SK-N-SH (cell line): ENCODE results near the gene ERC2. TPM values are rescaled to one million over a fixed set of nuclear protein-coding genes. Genes with fewer than 3 reads are reported as not detected.

ENCODE experiments used
- CTCF ChIA-PET: fragments of 300-600, 350-600 bp; formaldehyde crosslinking; extraction: SDS; loops from one replicate; lab custom pipeline; 2021; lab: Yijun Ruan, JAX
- POLR2A ChIA-PET: fragments of 350-600 bp; sonication (Branson Sonifier 250); formaldehyde crosslinking; extraction: SDS; loops from one replicate; lab custom pipeline; 2020; ENCODE audit warnings: antibody characterized with exemption, inconsistent platforms; lab: Yijun Ruan, JAX
- DNase-seq: peaks from one replicate; pipeline ENCODE4 v3.0.0; 2012
- H2AFZ ChIP-seq: fragments of 200-600 bp; sonication (generic); 2 replicates; pipeline ENCODE4 v1.8.1; 2016; ENCODE audit warnings: antibody characterized with exemption, mild to moderate bottlenecking, low read depth
- H3F3A ChIP-seq: fragments of 200-600 bp; sonication (generic); replicated peaks from 2 replicates; pipeline ENCODE3; 2016; ENCODE audit warnings: antibody characterized with exemption, mild to moderate bottlenecking; ENCODE audit not compliant: insufficient read depth
- H3K27ac ChIP-seq, 2 experiments: fragments of 200-500 bp in 1 of 2; fragments of 200-600 bp in 1 of 2; sonication (Bioruptor generic) in 1 of 2; sonication (generic), shearing (Covaris generic) in 1 of 2; 2 replicates each; pipeline versions ENCODE4 v1.5.1 to v1.6.1; 2014 to 2016; ENCODE audit warnings: low read depth in 2 of 2, inconsistent platforms in 1 of 2, low read length in 1 of 2, mild to moderate bottlenecking in 1 of 2, mixed read lengths in 1 of 2
- H3K27me3 ChIP-seq: fragments of 200-600 bp; sonication (generic), shearing (Covaris generic); 2 replicates; pipeline ENCODE4 v1.6.1; 2016; ENCODE audit warnings: mixed run types; ENCODE audit not compliant: insufficient read depth
- H3K36me3 ChIP-seq, 2 experiments: fragments of 200-500 bp in 1 of 2; fragments of 200-600 bp in 1 of 2; sonication (Bioruptor generic) in 1 of 2; sonication (generic) in 1 of 2; replicated peaks in 1 of 2; 2 replicates each; pipeline versions ENCODE3 to v1.5.1; 2014 to 2016; ENCODE audit warnings: low read length in 1 of 2, mild to moderate bottlenecking in 1 of 2; ENCODE audit not compliant: insufficient read depth in 2 of 2, control insufficient read depth in 1 of 2
- H3K4me1 ChIP-seq, 2 experiments: fragments of 200-500 bp in 1 of 2; fragments of 200-600 bp in 1 of 2; sonication (Bioruptor generic) in 1 of 2; sonication (generic), shearing (Covaris generic) in 1 of 2; 2 replicates each; pipeline versions ENCODE4 v1.5.1 to v1.6.1; 2014 to 2016; ENCODE audit warnings: low read depth in 1 of 2, low read length in 1 of 2, mixed run types in 1 of 2; ENCODE audit not compliant: insufficient read depth in 2 of 2, control insufficient read depth in 1 of 2
- H3K4me2 ChIP-seq: fragments of 200-600 bp; sonication (generic), shearing (Covaris generic); 2 replicates; pipeline ENCODE4 v1.6.1; 2017; ENCODE audit warnings: mixed run types
- H3K4me3 ChIP-seq, 2 experiments: fragments of 200-500 bp in 1 of 2; fragments of 200-600 bp in 1 of 2; sonication (Bioruptor generic) in 1 of 2; sonication (generic), shearing (Covaris generic) in 1 of 2; 2 replicates each; pipeline versions ENCODE4 v1.5.1 to v1.8.1; 2014 to 2016; ENCODE audit warnings: low read depth in 2 of 2, inconsistent platforms in 1 of 2, low read length in 1 of 2, mild to moderate bottlenecking in 1 of 2, mixed read lengths in 1 of 2, moderate library complexity in 1 of 2
- H3K79me2 ChIP-seq: fragments of 200-600 bp; sonication (generic); 2 replicates; pipeline ENCODE4 v1.8.1; 2017; ENCODE audit warnings: mild to moderate bottlenecking; ENCODE audit not compliant: insufficient read depth
- H3K9ac ChIP-seq: fragments of 200-600 bp; sonication (generic); 2 replicates; pipeline ENCODE4 v1.6.1; 2017; ENCODE audit warnings: mixed run types
- H3K9me2 ChIP-seq: fragments of 200-600 bp; sonication (generic); 2 replicates; pipeline ENCODE4 v1.6.1; 2017; ENCODE audit warnings: mixed run types
- H3K9me3 ChIP-seq: fragments of 200-600 bp; sonication (generic); 2 replicates; pipeline ENCODE4 v1.6.1; 2017; ENCODE audit warnings: mixed run types, mild to moderate bottlenecking, moderate library complexity
- H4K20me1 ChIP-seq: fragments of 200-600 bp; sonication (generic); 2 replicates; pipeline ENCODE4 v1.6.1; 2017; ENCODE audit warnings: mild to moderate bottlenecking, mixed run types; ENCODE audit not compliant: insufficient read depth
- CHD2 ChIP-seq: fragments of 150-350 bp; IDR thresholded peaks from 2 replicates; pipeline ENCODE4 v1.6.1; 2018; ENCODE audit warnings: low read length; ENCODE audit not compliant: partially characterized antibody
- ELF1 ChIP-seq: IDR thresholded peaks from 2 replicates; pipeline ENCODE4 v1.4.0; 2012
- EZH2phosphoT487 ChIP-seq: fragments of 200-600 bp; sonication (generic); IDR thresholded peaks from 2 replicates; pipeline ENCODE4 v1.6.1; 2017; ENCODE audit warnings: low read depth, mixed run types, mild to moderate bottlenecking, antibody characterized with exemption, moderate library complexity, borderline replicate concordance
- MEF2A ChIP-seq: IDR thresholded peaks from 2 replicates; pipeline ENCODE4 v1.4.0; 2012; ENCODE audit warnings: low read depth, borderline replicate concordance
- POLR2AphosphoS5 ChIP-seq: IDR thresholded peaks from 2 replicates; pipeline ENCODE4 v1.6.1; 2012; ENCODE audit warnings: low read depth, low read length
- RAD21 ChIP-seq: IDR thresholded peaks from 2 replicates; pipeline ENCODE4 v1.6.1; 2012; ENCODE audit warnings: mild to moderate bottlenecking, low read length
- SIN3A ChIP-seq: IDR thresholded peaks from 2 replicates; pipeline ENCODE4 v1.6.1; 2012; ENCODE audit warnings: low read depth, mild to moderate bottlenecking, low read length, moderate library complexity, borderline replicate concordance
- TCF12 ChIP-seq: IDR thresholded peaks from 2 replicates; pipeline ENCODE4 v1.4.0; 2012
- TEAD4 ChIP-seq: IDR thresholded peaks from 2 replicates; pipeline ENCODE4 v1.4.0; 2012; ENCODE audit warnings: mild to moderate bottlenecking, borderline replicate concordance; ENCODE audit not compliant: insufficient read depth
- WGBS: methylation state at CpG from one replicate; pipeline ENCODE4 v1.1.6; 2017; ENCODE audit warnings: low lambda C conversion rate; 5-methylcytosine and 5-hydroxymethylcytosine counted together
- polyA plus RNA-seq, 3 experiments: library from polyadenylated mRNA; depleted of rRNA; stranded (reverse); fragments of >200 nt; gene quantifications; 2 replicates each; pipeline ENCODE4 v1.2.3, GENCODE V29; 2012
- TF ChIP-seq, protein P1 (sequence below): fragments of 200-600 bp; sonication (generic); IDR thresholded peaks from 2 replicates; pipeline ENCODE4 v1.6.1; 2017; ENCODE audit warnings: antibody characterized with exemption, mild to moderate bottlenecking, moderate library complexity
- TF ChIP-seq, protein P2 (sequence below): IDR thresholded peaks from 2 replicates; pipeline ENCODE4 v1.4.0; 2012; ENCODE audit warnings: low read depth, borderline replicate concordance
- TF ChIP-seq, protein P3 (sequence below): IDR thresholded peaks from 2 replicates; pipeline ENCODE4 v1.4.0; 2012; ENCODE audit warnings: low read depth, borderline replicate concordance
- TF ChIP-seq, protein P4 (sequence below): IDR thresholded peaks from 2 replicates; pipeline ENCODE4; 2012

The ERC2 gene
- polyA plus RNA-seq, 1 of the 3 experiments (the other 2 are of a cell fraction): 1.6 TPM

DNA sequence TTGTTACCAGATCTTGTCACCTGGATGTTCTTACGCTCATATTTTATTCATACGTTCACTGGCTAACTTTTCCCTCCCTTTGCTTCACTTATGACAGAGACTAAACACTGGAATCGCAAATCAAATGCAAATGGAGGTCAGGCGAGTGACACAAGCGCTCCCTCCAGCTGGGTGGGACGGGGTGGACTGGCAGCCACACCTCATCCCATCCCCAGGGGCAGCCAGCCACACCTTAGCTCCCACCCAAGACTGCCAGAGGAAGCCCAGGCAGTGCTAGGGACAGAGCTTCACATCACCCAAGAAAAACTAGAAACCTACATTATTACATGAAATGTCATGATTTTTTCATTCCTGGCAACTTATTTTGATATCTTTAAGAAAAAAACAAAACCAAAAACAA, 366.2 kb downstream of the ERC2 start:
- Histone ChIP-seq H3K9me2 (no peaks in the 10 kb centered on the region), H4K20me1 (no peaks in the 10 kb centered on the region), H3K9me3 (no peaks in the 10 kb centered on the region), H3K4me2 (no peak overlapping the region), H3K79me2 (no peaks in the 10 kb centered on the region), H3K36me3 (no peaks in the 10 kb centered on the region), H3K9ac (no peak overlapping the region), H3K27me3 (no peaks in the 10 kb centered on the region), H2AFZ (no peak overlapping the region), H3F3A (no peaks in the 10 kb centered on the region), H3K4me1 (no peaks in the 10 kb centered on the region), H3K27ac (no peak overlapping the region), H3K4me3 (no peak overlapping the region)
- POLR2A ChIA-PET: no interaction called here
- WGBS: 84% methylated on average over 6 of the region's 6 CpGs
- no peak for DNase-seq
- TF ChIP-seq SIN3A (no peak), ELF1 (no peak), POLR2AphosphoS5 (no peak)
- TF ChIP-seq, protein P1, sequence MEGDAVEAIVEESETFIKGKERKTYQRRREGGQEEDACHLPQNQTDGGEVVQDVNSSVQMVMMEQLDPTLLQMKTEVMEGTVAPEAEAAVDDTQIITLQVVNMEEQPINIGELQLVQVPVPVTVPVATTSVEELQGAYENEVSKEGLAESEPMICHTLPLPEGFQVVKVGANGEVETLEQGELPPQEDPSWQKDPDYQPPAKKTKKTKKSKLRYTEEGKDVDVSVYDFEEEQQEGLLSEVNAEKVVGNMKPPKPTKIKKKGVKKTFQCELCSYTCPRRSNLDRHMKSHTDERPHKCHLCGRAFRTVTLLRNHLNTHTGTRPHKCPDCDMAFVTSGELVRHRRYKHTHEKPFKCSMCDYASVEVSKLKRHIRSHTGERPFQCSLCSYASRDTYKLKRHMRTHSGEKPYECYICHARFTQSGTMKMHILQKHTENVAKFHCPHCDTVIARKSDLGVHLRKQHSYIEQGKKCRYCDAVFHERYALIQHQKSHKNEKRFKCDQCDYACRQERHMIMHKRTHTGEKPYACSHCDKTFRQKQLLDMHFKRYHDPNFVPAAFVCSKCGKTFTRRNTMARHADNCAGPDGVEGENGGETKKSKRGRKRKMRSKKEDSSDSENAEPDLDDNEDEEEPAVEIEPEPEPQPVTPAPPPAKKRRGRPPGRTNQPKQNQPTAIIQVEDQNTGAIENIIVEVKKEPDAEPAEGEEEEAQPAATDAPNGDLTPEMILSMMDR: no peak
- TF ChIP-seq, protein P2, sequence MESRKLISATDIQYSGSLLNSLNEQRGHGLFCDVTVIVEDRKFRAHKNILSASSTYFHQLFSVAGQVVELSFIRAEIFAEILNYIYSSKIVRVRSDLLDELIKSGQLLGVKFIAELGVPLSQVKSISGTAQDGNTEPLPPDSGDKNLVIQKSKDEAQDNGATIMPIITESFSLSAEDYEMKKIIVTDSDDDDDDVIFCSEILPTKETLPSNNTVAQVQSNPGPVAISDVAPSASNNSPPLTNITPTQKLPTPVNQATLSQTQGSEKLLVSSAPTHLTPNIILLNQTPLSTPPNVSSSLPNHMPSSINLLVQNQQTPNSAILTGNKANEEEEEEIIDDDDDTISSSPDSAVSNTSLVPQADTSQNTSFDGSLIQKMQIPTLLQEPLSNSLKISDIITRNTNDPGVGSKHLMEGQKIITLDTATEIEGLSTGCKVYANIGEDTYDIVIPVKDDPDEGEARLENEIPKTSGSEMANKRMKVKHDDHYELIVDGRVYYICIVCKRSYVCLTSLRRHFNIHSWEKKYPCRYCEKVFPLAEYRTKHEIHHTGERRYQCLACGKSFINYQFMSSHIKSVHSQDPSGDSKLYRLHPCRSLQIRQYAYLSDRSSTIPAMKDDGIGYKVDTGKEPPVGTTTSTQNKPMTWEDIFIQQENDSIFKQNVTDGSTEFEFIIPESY: no peak
- CTCF ChIA-PET: interaction anchor here (1.1 to 1.4 kb wide), 2 partner anchors 11 to 12 kb away, joined by 3 to 6 read pairs; no protein-coding TSS in a partner anchor

DNA sequence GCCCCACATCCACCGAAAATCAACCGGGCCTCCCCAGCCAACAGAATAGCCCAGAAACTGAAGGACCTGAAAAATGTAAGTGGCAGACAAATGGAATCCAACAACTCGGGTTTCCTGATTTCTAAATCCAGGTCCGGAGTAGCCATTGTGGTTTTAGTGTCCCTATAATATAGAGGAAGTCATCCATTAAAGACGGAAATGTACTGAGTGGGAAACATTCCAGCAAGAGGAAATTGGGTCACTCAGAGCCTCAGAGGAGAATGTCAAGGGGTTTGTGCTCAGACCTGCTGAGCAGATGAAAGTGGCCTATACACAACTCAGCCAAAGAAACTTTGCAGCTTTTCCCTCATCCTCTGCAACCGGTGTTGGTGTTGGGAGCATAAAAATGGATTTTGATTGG, 366.7 kb downstream of the ERC2 start:
- Histone ChIP-seq H3K9ac (no peak overlapping the region), H3K4me3 (no peak overlapping the region), H3K4me2 (no peak overlapping the region), H3K4me1 (no peaks in the 10 kb centered on the region), H3K27ac (no peak overlapping the region), H3K9me3 (no peaks in the 10 kb centered on the region), H4K20me1 (no peaks in the 10 kb centered on the region), H3F3A (no peaks in the 10 kb centered on the region)
- WGBS: 84% methylated on average over 6 of the region's 6 CpGs
- no peak for DNase-seq
- CTCF ChIA-PET: interaction anchor here (1.1 to 1.4 kb wide), 2 partner anchors 11 to 12 kb away, joined by 3 to 6 read pairs; no protein-coding TSS in a partner anchor
- TF ChIP-seq, protein P3, sequence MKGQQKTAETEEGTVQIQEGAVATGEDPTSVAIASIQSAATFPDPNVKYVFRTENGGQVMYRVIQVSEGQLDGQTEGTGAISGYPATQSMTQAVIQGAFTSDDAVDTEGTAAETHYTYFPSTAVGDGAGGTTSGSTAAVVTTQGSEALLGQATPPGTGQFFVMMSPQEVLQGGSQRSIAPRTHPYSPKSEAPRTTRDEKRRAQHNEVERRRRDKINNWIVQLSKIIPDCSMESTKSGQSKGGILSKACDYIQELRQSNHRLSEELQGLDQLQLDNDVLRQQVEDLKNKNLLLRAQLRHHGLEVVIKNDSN: no peak
- TF ChIP-seq TCF12 (no peak), ELF1 (no peak), RAD21 (no peak), CHD2 (no peak), POLR2AphosphoS5 (no peak), MEF2A (no peak), EZH2phosphoT487 (no peak), TEAD4 (no peak)
- TF ChIP-seq, protein P2: no peak
- TF ChIP-seq, protein P1: no peak
- TF ChIP-seq, protein P4, sequence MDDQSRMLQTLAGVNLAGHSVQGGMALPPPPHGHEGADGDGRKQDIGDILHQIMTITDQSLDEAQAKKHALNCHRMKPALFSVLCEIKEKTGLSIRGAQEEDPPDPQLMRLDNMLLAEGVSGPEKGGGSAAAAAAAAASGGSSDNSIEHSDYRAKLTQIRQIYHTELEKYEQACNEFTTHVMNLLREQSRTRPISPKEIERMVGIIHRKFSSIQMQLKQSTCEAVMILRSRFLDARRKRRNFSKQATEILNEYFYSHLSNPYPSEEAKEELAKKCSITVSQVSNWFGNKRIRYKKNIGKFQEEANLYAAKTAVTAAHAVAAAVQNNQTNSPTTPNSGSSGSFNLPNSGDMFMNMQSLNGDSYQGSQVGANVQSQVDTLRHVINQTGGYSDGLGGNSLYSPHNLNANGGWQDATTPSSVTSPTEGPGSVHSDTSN: no peak
- TF ChIP-seq, all 33 proteins: peak for 0
- H3K9me2 ChIP-seq: no peaks in the 10 kb centered on the region
- H3K36me3 ChIP-seq: no peaks in the 10 kb centered on the region
- no peaks in the 10 kb centered on the region for H3K27me3 ChIP-seq
- POLR2A ChIA-PET: no interaction called here
- H3K79me2 ChIP-seq: no peaks in the 10 kb centered on the region
- H2AFZ ChIP-seq: no peak overlapping the region
